ENCODE data around the gene PPP2R5C.

The PPP2R5C gene

GRCh38 chr14:101865288-101865687 is 103.8 kb downstream of the PPP2R5C start:
- no peak for DNase-seq (ENCODE audit: low read depth)

GRCh38 chr14:101867854-101868253 is 106.3 kb downstream of the PPP2R5C start:
- no peak for DNase-seq (ENCODE audit: low read depth)

- no peak for DNase-seq (ENCODE audit: low read depth)
Observed at GRCh38 chr14:101869217-101869616, 107.7 kb downstream of the PPP2R5C start.

GRCh38 chr14:101870273-101870939 is 108.9 kb downstream of the PPP2R5C start:
- no peak for DNase-seq (ENCODE audit: low read depth)

- DNase-seq (ENCODE audit: low read depth), result no peak
Observed at GRCh38 chr14:101872346-101872745, 110.8 kb downstream of the PPP2R5C start.

GRCh38 chr14:101873076-101873825 is 111.7 kb downstream of the PPP2R5C start:
- no peak for DNase-seq (ENCODE audit: low read depth)

- DNase-seq (ENCODE audit: low read depth), result no peak
Observed at GRCh38 chr14:101873991-101874390, 112.5 kb downstream of the PPP2R5C start.

- no peak for DNase-seq (ENCODE audit: low read depth)
Observed at GRCh38 chr14:101875041-101875726, 113.7 kb downstream of the PPP2R5C start.

GRCh38 chr14:101875727-101876554 is 114.4 kb downstream of the PPP2R5C start:
- DNase-seq (ENCODE audit: low read depth), result no peak

- peak; percentile 27 for DNase-seq (ENCODE audit: low read depth)
Observed at GRCh38 chr14:101876555-101876938, 115.0 kb downstream of the PPP2R5C start.

GRCh38 chr14:101877766-101878165 is 116.3 kb downstream of the PPP2R5C start:
- DNase-seq (ENCODE audit: low read depth), result no peak

- DNase-seq (ENCODE audit: low read depth), result no peak
Observed at GRCh38 chr14:101878211-101878821, 116.8 kb downstream of the PPP2R5C start.

- DNase-seq (ENCODE audit: low read depth), result no peak
Observed at GRCh38 chr14:101878822-101879528, 117.5 kb downstream of the PPP2R5C start.

GRCh38 chr14:101879529-101880336 is 118.2 kb downstream of the PPP2R5C start:
- no peak for DNase-seq (ENCODE audit: low read depth)

GRCh38 chr14:101881426-101881825 is 119.9 kb downstream of the PPP2R5C start:
- no peak for DNase-seq (ENCODE audit: low read depth)

- no peak for DNase-seq (ENCODE audit: low read depth)
Observed at GRCh38 chr14:101882141-101882935, 120.8 kb downstream of the PPP2R5C start.

GRCh38 chr14:101884089-101884933 is 122.8 kb downstream of the PPP2R5C start:
- DNase-seq (ENCODE audit: low read depth), result no peak

- DNase-seq (ENCODE audit: low read depth), result no peak
Observed at GRCh38 chr14:101884934-101885576, 123.5 kb downstream of the PPP2R5C start.

Data from GM04503 (cell line).